Peyer's patch (tissue), 4 donors: ENCODE measurements around the gene AGAP3. TPM values are rescaled to one million over a fixed set of nuclear protein-coding genes. Genes with fewer than 3 reads are reported as not detected.

ENCODE experiments used
- DNase-seq, 3 donors: peaks; one replicate each; pipeline ENCODE4 v3.0.0-alpha.2; 2017 to 2019
- H3K27ac ChIP-seq, 4 donors: fragments of 200-600 bp; sonication (generic); one replicate each; pipeline ENCODE4 v1.5.1; 2016 to 2019
- H3K27me3 ChIP-seq, 2 donors: fragments of 200-600 bp; sonication (generic); one replicate each; pipeline ENCODE4 v1.5.1; 2019
- H3K36me3 ChIP-seq, 3 donors: fragments of 200-600 bp; sonication (generic); one replicate each; pipeline ENCODE4 v1.5.1; 2016 to 2019
- H3K4me1 ChIP-seq, 4 donors: fragments of 200-600 bp; sonication (generic); one replicate each; pipeline ENCODE4 v1.5.1; 2016 to 2019
- H3K4me3 ChIP-seq, 4 donors: fragments of 200-600 bp; sonication (generic); 1 replicate in 3 of 4; 2 replicates in 1 of 4; pipeline ENCODE4 v1.5.1; 2016 to 2019; ENCODE audit warnings: mild to moderate bottlenecking in 1 of 4
- H3K9me3 ChIP-seq, 4 donors: fragments of 200-600 bp; sonication (generic); one replicate each; pipeline ENCODE4 v1.5.1; 2016 to 2019; ENCODE audit warnings: mild to moderate bottlenecking in 1 of 4
- CTCF ChIP-seq, 6 experiments: fragments of 450-650 bp in 4 of 6; fragments of 200-600 bp in 2 of 6; sonication (generic) in 1 of 6; IDR thresholded peaks; one replicate each; pipeline ENCODE4 v1.5.1; 2017 to 2019; ENCODE audit warnings: antibody characterized with exemption in 6 of 6, mild to moderate bottlenecking in 3 of 6, moderate library complexity in 1 of 6
- POLR2A ChIP-seq, 2 donors: fragments of 450-650 bp; IDR thresholded peaks; one replicate each; pipeline ENCODE4 v1.5.1; 2017; ENCODE audit warnings: antibody characterized with exemption in 2 of 2, mild to moderate bottlenecking in 2 of 2, moderate library complexity in 2 of 2
- total RNA-seq, 4 donors: library from RNA; depleted of rRNA; stranded (reverse); fragments of >200 nt; gene quantifications; one replicate each; pipeline ENCODE4 v1.1.0, GENCODE V29; 2016

The AGAP3 gene
- total RNA-seq, 4 donors from 2014 or later, result 91.6 to 123 (median 101) TPM

- Histone ChIP-seq H3K9me3 (no peaks in the 10 kb centered on the region), H3K27ac (no peak overlapping the region), H3K27me3 (no peaks in the 10 kb centered on the region), H3K4me1 (peaks cover 0 to 28% (median 0%) of the 10 kb centered on the region in 4 donors), H3K4me3 (no peak overlapping the region), H3K36me3 (peaks cover 0 to 68% (median 0%) of the 10 kb centered on the region in 3 donors)
- TF ChIP-seq POLR2A (IDR thresholded peaks at IDR 0.05), result no peak
- no peak for TF ChIP-seq CTCF (IDR thresholded peaks at IDR 0.05)
- no peak for DNase-seq
Measured at GRCh38 chr7:151128716-151129115, 42.4 kb downstream of the AGAP3 start.

DNA sequence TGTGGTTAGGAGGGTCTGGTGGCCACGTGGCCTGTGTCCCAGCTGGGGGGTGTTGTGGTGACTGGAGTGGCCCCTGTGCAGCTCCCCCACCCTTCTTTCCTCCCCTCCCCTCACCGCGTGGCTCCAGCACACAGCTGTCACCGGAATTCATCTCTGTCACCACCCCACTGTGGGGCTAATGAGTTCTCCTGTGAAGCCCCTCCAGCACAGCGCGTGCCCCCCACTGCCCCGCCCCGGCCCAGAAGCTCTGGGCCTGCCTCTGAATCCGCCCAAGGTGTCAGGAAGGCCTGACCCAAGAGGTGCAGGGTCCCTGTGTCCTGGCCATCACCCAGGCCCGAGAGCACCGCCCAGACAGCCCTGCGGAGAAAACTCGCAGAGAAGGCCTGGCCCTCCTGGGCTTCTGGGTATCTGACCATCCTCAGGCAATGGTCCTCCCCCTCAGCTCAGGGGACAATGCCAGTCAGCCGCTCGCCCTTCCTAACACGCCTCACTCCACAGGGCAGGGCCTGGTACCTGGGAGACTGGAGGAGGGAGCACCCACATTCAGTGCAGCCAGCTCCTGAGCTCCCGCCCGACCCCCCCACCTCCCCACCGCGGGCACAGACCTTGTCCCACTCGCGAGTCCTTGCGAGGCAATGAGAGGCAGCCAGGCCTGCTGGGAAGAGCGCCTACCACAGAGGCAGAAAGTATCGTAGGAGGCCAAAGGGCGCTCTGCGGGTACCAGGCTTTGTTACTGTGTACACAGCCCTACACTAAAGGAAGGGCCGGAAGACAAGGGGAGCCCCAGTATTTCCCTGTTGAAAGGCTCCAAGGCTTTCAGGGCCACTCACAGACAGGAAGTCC is 43.1 kb downstream of the AGAP3 start:
- peaks cover 0 to 71% (median 0%) of the 10 kb centered on the region in 3 donors for H3K36me3 ChIP-seq
- peaks cover 0 to 28% (median 0%) of the 10 kb centered on the region in 4 donors for H3K4me1 ChIP-seq
- no peak for DNase-seq
- H3K4me3 ChIP-seq, result no peak overlapping the region
- no peaks in the 10 kb centered on the region for H3K9me3 ChIP-seq
- H3K27ac ChIP-seq, result no peak overlapping the region
- TF ChIP-seq POLR2A (IDR thresholded peaks at IDR 0.05) (no peak), CTCF (IDR thresholded peaks at IDR 0.05) (no peak)
- H3K27me3 ChIP-seq, result no peaks in the 10 kb centered on the region

DNA sequence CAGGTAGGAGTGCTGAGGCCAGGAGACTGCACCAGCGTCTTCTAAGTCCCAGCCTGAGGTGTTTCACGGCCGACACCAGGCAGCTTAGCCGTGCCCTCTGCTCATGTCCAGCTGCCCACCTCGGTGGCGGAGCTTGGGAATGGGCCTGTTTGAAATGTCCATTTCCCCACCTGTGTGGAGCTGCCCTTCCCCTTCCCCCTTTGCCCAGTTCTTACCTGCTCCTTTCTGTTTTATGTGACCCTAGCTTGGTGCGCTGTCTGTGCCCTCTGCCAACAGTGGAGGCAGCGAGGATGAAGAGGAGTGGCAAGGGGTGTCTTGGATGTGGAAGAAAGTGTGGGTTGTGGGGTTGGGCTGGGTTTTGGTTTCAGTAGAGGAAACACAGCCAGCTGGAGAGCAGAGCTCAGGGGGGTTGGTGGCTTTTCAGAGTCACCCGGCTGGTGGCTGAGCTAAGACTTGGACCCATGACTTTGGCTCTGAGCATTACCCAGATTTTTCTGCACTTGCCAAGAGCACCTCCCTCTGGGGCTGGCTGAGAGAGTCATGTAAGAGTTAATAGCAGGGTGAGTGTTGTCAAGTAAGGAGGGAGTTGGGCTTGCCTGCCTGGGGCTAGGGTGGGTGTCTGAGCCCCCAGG is 43.8 kb downstream of the AGAP3 start:
- H3K4me1 ChIP-seq, result peaks cover 0 to 25% (median 0%) of the 10 kb centered on the region in 4 donors
- peaks cover 0 to 71% (median 0%) of the 10 kb centered on the region in 3 donors for H3K36me3 ChIP-seq

DNA sequence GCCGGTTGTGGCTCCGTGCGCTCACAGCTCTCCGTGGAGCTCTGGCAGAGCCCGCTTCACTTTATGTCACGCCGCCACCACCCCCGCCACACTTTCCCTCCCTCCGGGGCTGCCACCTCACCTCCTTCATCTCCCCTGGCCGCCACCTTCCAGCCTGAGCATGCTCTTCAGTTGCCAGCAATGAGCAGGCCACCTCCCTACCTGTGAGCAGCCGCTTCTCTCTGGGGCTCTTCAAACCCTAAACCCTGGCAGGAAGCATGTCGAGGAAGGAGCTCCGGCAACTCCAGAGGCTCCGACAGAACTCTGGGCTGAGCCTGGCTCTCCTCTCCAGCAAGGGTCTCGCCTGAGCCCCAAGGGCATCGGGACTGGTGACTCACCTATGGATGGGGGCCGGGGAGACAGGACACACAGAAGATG is 44.5 kb downstream of the AGAP3 start:
- no peak for DNase-seq
- no peak overlapping the region for H3K27ac ChIP-seq
- H3K4me3 ChIP-seq, result no peak overlapping the region
- H3K27me3 ChIP-seq, result no peaks in the 10 kb centered on the region
- H3K4me1 ChIP-seq, result peaks cover 0 to 18% (median 0%) of the 10 kb centered on the region in 4 donors
- peaks cover 0 to 76% (median 0%) of the 10 kb centered on the region in 3 donors for H3K36me3 ChIP-seq
- TF ChIP-seq POLR2A (IDR thresholded peaks at IDR 0.05), result no peak
- TF ChIP-seq CTCF (IDR thresholded peaks at IDR 0.05), result no peak
- no peaks in the 10 kb centered on the region for H3K9me3 ChIP-seq

More for the DNA sequence above, 43.8 kb downstream of the AGAP3 start:
- no peaks in the 10 kb centered on the region for H3K9me3 ChIP-seq
- no peaks in the 10 kb centered on the region for H3K27me3 ChIP-seq
- no peak for DNase-seq
- no peak overlapping the region for H3K27ac ChIP-seq
- TF ChIP-seq CTCF (IDR thresholded peaks at IDR 0.05), result no peak
- TF ChIP-seq POLR2A (IDR thresholded peaks at IDR 0.05), result no peak
- no peak overlapping the region for H3K4me3 ChIP-seq

GRCh38 chr7:151131224-151131591 is 44.9 kb downstream of the AGAP3 start:
- no peak for DNase-seq
- Histone ChIP-seq H3K4me1 (peaks cover 0 to 13% (median 0%) of the 10 kb centered on the region in 4 donors), H3K9me3 (no peaks in the 10 kb centered on the region), H3K27me3 (no peaks in the 10 kb centered on the region), H3K27ac (no peak overlapping the region), H3K36me3 (peaks cover 0 to 81% (median 0%) of the 10 kb centered on the region in 3 donors), H3K4me3 (no peak overlapping the region)
- TF ChIP-seq CTCF (IDR thresholded peaks at IDR 0.05) (no peak), POLR2A (IDR thresholded peaks at IDR 0.05) (no peak)
